ENCODE measurements around the gene PDSS2.

PDSS2 gene

DNA sequence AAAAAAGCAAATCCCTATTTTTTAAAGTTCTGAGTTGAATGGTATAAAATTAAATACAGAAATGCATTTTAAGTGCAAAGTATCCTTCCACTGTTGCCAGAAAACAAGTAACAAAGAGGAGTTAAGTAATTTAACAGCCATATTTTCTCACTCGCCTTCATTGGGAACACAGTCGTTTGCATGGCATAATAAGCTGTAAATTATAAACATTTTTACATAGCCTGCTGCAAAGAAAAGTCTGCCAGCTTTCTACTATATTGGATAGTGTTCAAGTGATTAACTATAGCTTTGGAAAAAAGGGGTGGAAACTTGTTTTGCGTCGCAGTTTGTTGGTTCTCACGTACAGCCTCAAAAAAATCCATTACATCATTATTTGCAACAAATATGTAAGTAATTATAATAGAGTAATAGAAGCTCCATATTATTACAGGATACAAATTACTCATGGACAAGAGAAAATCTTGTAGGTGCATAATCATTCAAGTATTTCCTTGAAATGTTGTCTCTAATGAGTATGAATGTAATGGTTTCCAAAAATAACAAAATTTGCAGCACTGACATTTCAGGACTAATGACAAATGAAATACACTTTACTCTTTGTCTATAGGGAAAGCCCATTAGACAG, 139.3 kb downstream of the PDSS2 start:
- TF ChIP-seq, protein P1, sequence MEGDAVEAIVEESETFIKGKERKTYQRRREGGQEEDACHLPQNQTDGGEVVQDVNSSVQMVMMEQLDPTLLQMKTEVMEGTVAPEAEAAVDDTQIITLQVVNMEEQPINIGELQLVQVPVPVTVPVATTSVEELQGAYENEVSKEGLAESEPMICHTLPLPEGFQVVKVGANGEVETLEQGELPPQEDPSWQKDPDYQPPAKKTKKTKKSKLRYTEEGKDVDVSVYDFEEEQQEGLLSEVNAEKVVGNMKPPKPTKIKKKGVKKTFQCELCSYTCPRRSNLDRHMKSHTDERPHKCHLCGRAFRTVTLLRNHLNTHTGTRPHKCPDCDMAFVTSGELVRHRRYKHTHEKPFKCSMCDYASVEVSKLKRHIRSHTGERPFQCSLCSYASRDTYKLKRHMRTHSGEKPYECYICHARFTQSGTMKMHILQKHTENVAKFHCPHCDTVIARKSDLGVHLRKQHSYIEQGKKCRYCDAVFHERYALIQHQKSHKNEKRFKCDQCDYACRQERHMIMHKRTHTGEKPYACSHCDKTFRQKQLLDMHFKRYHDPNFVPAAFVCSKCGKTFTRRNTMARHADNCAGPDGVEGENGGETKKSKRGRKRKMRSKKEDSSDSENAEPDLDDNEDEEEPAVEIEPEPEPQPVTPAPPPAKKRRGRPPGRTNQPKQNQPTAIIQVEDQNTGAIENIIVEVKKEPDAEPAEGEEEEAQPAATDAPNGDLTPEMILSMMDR (IDR thresholded peaks at IDR 0.05) = no peak

DNA sequence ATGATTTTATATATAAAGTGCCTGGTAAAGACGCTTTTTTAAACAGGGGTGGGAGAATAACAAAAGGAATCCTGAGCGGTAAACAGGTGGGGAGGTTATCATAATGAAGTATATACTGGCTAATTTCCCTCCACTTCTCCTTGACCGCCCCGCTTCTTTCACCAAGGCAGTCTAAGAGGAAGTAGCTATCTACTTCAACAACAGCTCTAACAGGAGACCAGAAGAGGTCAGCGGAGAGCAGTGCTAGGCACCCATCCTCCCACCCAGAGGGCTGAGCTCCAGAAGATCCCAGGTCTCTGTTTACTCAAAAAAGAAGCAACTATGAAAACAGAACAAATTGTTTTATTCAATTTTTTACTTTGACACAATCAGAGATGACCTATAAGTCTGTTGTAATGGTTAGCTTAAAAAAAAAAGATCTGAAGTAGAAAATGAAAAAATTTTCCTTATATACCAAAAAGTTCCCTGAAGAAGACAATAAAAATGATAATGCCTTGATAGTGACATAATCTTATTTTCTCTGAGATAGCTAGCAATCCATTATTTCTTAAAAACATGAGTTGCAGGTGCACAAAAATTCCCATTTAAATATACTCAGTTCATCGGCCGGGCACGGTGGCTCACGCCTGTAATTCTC, 141.1 kb downstream of the PDSS2 start:
- TF ChIP-seq, protein P1 (IDR thresholded peaks at IDR 0.05) = peak; percentile 80

DNA sequence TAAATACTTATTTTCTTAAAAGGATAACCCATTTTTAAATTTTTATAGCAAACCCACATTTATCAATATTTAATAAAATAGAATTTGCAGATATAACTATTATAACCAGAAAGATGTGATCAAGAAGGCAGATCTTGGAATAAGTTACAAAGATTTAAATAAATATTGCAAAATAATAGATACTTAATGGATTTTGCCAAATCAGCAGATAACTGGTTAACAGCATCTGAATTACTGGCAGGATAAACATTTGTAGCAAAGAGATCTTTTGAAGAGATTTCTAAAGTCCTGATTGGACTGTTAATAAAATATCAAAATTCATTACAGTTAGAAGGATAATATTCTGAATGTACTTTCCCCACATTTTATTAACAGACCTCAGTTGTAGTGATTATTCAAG, 144.2 kb downstream of the PDSS2 start:
- TF ChIP-seq, protein P1 (IDR thresholded peaks at IDR 0.05) = no peak

DNA sequence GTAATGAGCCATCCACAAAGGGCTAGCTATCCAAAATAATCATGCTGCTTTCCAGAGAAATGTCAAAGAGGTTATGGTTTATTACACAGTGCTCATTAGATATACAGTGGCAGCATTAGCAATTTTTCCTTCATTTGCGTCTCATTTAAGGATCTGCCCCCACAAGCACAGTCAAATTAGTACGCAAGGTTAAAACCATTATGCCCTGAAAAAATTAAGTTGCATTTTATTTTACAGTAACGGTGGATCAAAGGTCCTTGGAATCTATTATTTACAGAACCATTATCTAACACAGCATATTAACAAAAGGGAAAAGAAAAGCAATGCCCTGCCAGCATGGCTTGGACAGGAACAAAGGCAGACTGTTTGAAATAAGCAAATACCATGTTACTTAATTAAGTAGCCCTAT, 144.8 kb downstream of the PDSS2 start:
- TF ChIP-seq, protein P1 (IDR thresholded peaks at IDR 0.05) = no peak

DNA sequence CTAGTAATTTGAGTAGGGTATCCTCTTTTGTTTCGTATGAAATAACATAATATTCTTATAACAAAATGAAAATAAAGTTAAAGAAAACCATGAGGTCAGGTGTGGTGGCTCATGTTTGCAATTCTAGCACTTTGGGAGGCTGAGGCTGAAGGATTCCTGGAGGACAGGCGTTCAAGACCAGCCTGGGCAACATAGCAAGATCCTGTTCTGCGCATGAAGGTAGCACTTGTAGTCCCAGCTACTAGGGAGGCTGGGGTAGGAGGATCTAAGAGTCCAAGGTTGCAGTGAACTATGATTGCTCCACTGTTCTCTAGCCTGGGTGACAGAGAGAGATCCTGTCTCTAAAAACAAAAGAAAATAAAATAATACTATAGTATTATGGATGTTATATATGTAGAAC, 145.6 kb downstream of the PDSS2 start:
- TF ChIP-seq, protein P1 (IDR thresholded peaks at IDR 0.05) = no peak

DNA sequence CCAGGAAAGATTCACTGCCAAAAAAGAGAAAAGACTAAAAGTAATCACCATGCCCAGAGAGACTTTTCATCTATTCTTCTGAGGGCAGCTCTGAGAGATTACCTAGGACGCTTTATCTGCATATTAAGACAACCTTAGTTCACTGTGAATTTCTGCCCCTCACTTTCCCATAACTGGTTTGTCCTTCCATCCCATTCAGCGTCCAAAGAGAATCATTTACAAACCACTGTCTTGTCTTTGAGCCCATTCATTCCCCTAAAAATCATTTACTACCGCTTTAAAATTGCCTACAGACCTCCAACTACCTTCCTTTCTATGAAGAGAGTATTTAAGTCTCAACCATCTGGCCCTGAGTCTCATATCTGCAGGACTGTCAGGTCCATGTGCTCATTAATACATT, 149.0 kb downstream of the PDSS2 start:
- TF ChIP-seq, protein P1 (IDR thresholded peaks at IDR 0.05) = no peak

DNA sequence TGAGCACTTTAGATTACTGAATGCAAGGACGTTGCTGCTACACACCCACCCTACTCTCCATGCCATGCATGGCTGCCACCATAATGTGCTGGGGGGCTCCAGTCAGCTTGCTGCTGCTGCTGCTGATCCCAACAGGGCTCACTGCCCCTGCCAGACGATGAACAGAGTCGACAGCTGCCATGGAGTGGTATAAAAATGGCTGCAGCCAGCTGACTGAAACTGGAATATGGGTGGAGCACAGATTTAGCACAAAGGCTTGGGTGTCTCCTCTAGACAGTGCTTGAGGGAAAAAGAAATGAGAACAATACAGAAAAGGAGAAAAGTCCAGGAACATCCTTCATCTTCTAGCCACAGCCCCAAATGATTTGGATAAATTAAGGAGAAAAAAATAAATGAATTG, 150.7 kb downstream of the PDSS2 start:
- TF ChIP-seq, protein P1 (IDR thresholded peaks at IDR 0.05) = no peak

All from LNCAP (cell line).